ENCODE data around the gene HDAC7.

HDAC7 gene

DNA sequence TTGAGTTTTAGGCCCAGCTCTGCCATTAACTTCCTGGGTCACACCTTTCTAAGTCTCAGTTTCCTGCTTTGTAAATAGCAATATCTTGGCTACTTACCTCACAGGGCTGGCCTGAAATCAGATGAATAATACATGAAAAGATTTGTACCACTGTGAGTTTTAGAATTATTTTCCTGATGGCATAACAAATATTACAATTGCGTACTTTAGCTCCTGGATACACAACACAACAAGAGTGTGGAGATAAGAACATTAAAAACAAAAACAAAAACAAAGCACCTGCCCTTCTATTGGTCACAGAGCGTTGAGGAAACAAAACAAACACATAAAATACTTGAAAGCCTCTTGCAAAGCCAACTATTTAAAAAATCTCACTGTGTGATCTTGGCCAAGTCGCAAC, 4.9 kb upstream of the HDAC7 start:
- no peaks in the 10 kb centered on the region for H3K27me3 ChIP-seq (replicated peaks; ENCODE audit: control insufficient read depth, insufficient read depth, low read length)
- H3K36me3 ChIP-seq (ENCODE audit: control insufficient read depth, insufficient read depth, low read length), result no peaks in the 10 kb centered on the region
- no peak for TF ChIP-seq CTCF (IDR thresholded peaks at IDR 0.05; ENCODE audit: insufficient read depth, low read length, poor library complexity, severe bottlenecking)
- DNase-seq (ENCODE audit: extremely low read depth, insufficient read length), result no peak
- no peak overlapping the region for H3K4me3 ChIP-seq (replicated peaks; ENCODE audit: low read depth, low read length)

DNA sequence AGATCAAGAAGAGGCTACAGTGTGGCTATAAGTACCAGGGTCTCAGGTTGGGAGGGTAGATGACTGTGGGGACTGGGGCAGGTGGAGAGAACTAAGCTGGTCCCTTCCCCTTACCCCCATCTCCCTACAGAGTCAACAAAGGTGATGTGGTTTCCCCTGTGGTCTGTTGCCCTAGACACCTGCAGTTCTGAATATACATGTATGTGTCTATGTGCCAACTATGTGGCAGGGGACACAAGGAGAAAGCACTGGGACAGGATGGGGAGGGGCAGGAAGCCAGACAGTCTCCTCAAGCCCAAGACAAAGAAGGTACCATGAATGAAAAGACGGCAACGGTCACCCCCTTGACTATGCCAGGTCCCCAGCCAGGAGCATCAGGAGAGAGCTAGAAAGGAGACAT, 4.5 kb upstream of the HDAC7 start:
- TF ChIP-seq CTCF (IDR thresholded peaks at IDR 0.05; ENCODE audit: insufficient read depth, low read length, poor library complexity, severe bottlenecking), result no peak
- H3K4me3 ChIP-seq (replicated peaks; ENCODE audit: low read depth, low read length), result no peak overlapping the region
- DNase-seq (ENCODE audit: extremely low read depth, insufficient read length), result no peak
- H3K36me3 ChIP-seq (ENCODE audit: control insufficient read depth, insufficient read depth, low read length), result no peaks in the 10 kb centered on the region
- H3K27me3 ChIP-seq (replicated peaks; ENCODE audit: control insufficient read depth, insufficient read depth, low read length), result no peaks in the 10 kb centered on the region

GRCh38 chr12:47823422-47824086, 3.9 kb upstream of the HDAC7 start:
- H3K36me3 ChIP-seq (ENCODE audit: control insufficient read depth, insufficient read depth, low read length), result no peaks in the 10 kb centered on the region
- H3K4me3 ChIP-seq (replicated peaks; ENCODE audit: low read depth, low read length), result no peak overlapping the region
- no peak for DNase-seq (ENCODE audit: extremely low read depth, insufficient read length)
- no peak for TF ChIP-seq CTCF (IDR thresholded peaks at IDR 0.05; ENCODE audit: insufficient read depth, low read length, poor library complexity, severe bottlenecking)
- H3K27me3 ChIP-seq (replicated peaks; ENCODE audit: control insufficient read depth, insufficient read depth, low read length), result no peaks in the 10 kb centered on the region

DNA sequence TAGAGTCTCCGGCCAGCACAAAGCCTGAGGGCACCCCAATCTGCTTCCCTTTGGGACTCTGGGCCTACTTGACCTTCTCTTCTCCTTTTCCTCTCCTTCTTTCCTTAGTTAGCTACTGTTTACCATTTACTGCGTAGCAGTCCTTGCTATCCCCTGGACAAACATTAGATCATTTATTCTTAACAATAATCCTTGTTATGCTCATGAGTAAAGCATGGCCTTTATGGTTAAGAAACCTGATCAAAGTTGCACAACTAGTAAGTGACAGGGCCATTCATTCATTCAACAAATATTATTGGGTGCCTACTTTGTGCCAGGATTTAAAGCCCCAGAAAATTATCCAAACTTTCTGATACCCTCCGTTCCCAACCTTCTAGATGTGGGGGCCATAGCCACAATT, 3.2 kb upstream of the HDAC7 start:
- Histone ChIP-seq H3K27me3 (replicated peaks; ENCODE audit: control insufficient read depth, insufficient read depth, low read length) (no peaks in the 10 kb centered on the region), H3K36me3 (ENCODE audit: control insufficient read depth, insufficient read depth, low read length) (no peaks in the 10 kb centered on the region), H3K4me3 (replicated peaks; ENCODE audit: low read depth, low read length) (no peak overlapping the region)
- no peak for TF ChIP-seq CTCF (IDR thresholded peaks at IDR 0.05; ENCODE audit: insufficient read depth, low read length, poor library complexity, severe bottlenecking)
- no peak for DNase-seq (ENCODE audit: extremely low read depth, insufficient read length)

GRCh38 chr12:47822401-47822800, 2.7 kb upstream of the HDAC7 start:
- no peak for TF ChIP-seq CTCF (IDR thresholded peaks at IDR 0.05; ENCODE audit: insufficient read depth, low read length, poor library complexity, severe bottlenecking)
- no peak overlapping the region for H3K4me3 ChIP-seq (replicated peaks; ENCODE audit: low read depth, low read length)
- H3K27me3 ChIP-seq (replicated peaks; ENCODE audit: control insufficient read depth, insufficient read depth, low read length), result no peaks in the 10 kb centered on the region
- H3K36me3 ChIP-seq (ENCODE audit: control insufficient read depth, insufficient read depth, low read length), result no peaks in the 10 kb centered on the region
- no peak for DNase-seq (ENCODE audit: extremely low read depth, insufficient read length)

- Histone ChIP-seq H3K36me3 (ENCODE audit: control insufficient read depth, insufficient read depth, low read length) (no peaks in the 10 kb centered on the region), H3K27me3 (replicated peaks; ENCODE audit: control insufficient read depth, insufficient read depth, low read length) (no peaks in the 10 kb centered on the region), H3K4me3 (replicated peaks; ENCODE audit: low read depth, low read length) (no peak overlapping the region)
- no peak for TF ChIP-seq CTCF (IDR thresholded peaks at IDR 0.05; ENCODE audit: insufficient read depth, low read length, poor library complexity, severe bottlenecking)
- no peak for DNase-seq (ENCODE audit: extremely low read depth, insufficient read length)
Measured at GRCh38 chr12:47821346-47821706, 1.6 kb upstream of the HDAC7 start.
